K562 (cell line): ENCODE measurements around the gene CD9. TPM values are rescaled to one million over a fixed set of nuclear protein-coding genes. Genes with fewer than 3 reads are reported as not detected.

ENCODE experiments used
- ATAC-seq: fragments of 200-7000 bp; cut with Tn5 transposase; 3 replicates; pipeline ENCODE4 v1.9.1; 2020; ENCODE audit warnings: moderate library complexity
- BruUV-seq: library from RNA; stranded (reverse); fragments of 400-500 nt; replicated peaks from 2 replicates; lab custom pipeline; 2021; lab: Mats Ljungman, UMichigan
- CTCF ChIA-PET: fragments of 300-600 bp; formaldehyde crosslinking; extraction: SDS; loops from one replicate; lab custom pipeline; 2021; ENCODE audit warnings: low intra/inter-chr PET ratio; lab: Yijun Ruan, JAX
- POLR2A ChIA-PET: fragments of 300-600, 350-650 bp; sonication (Branson Sonifier 250); formaldehyde crosslinking; extraction: SDS; loops from one replicate; lab custom pipeline; 2021; ENCODE audit warnings: antibody characterized with exemption, inconsistent platforms; lab: Yijun Ruan, JAX
- DNase-seq, 4 experiments: peaks; one replicate each; pipeline versions ENCODE4 v3.0.0 to v3.0.0-alpha.2; 2011 to 2018; ENCODE audit warnings: low spot score in 3 of 4, mixed read lengths in 3 of 4; ENCODE audit errors: extremely low read depth in 1 of 4
- FAIRE-seq: peaks from 2 replicates; lab custom pipeline; 2011; peaks lifted over from hg19 to GRCh38; lab: Jason Lieb, UNC
- H2AFZ ChIP-seq: 2 replicates; pipeline ENCODE4 v1.6.0; 2011; ENCODE audit warnings: low read depth, low read length, control low read depth, inconsistent platforms
- H3K27ac ChIP-seq: fragments of 200-600 bp; 3 replicates; pipeline ENCODE4 v1.8.0; 2011; ENCODE audit warnings: low read depth, mild to moderate bottlenecking, control low read depth, inconsistent platforms, low read length, moderate library complexity, mixed read lengths; ENCODE audit errors: extremely low read depth
- H3K27me3 ChIP-seq, 2 experiments: fragments of 300-600 bp in 1 of 2; 2 replicates in 1 of 2; 3 replicates in 1 of 2; pipeline versions ENCODE4 v1.6.0 to v1.8.0; 2011; ENCODE audit warnings: inconsistent platforms in 2 of 2, low read length in 2 of 2, mild to moderate bottlenecking in 1 of 2, mixed read lengths in 1 of 2, moderate library complexity in 1 of 2; ENCODE audit not compliant: control insufficient read depth in 2 of 2, insufficient read depth in 2 of 2
- H3K36me3 ChIP-seq: fragments of 300-600 bp; 3 replicates; pipeline ENCODE4 v1.8.0; 2011; ENCODE audit warnings: mild to moderate bottlenecking, low read length, inconsistent platforms; ENCODE audit not compliant: control insufficient read depth, insufficient read depth
- H3K4me1 ChIP-seq, 2 experiments: fragments of 200-600 bp in 1 of 2; replicated peaks in 1 of 2; 2 replicates in 1 of 2; 3 replicates in 1 of 2; pipeline versions ENCODE4 v1.5.1 to v1.8.0; 2011; ENCODE audit warnings: inconsistent platforms in 2 of 2, low read length in 2 of 2, mild to moderate bottlenecking in 1 of 2, mixed read lengths in 1 of 2, moderate library complexity in 1 of 2; ENCODE audit not compliant: control insufficient read depth in 2 of 2, insufficient read depth in 2 of 2
- H3K4me2 ChIP-seq: 2 replicates; pipeline ENCODE4 v1.6.1; 2011; ENCODE audit warnings: low read length, control low read depth, inconsistent platforms, mixed read lengths; ENCODE audit not compliant: insufficient read depth
- H3K4me3 ChIP-seq: fragments of 200-600 bp; sonication (generic), shearing (Covaris generic); 2 replicates; pipeline ENCODE4 v1.5.1; 2016; ENCODE audit warnings: control low read depth, inconsistent platforms
- H3K79me2 ChIP-seq: fragments of 200-600 bp; 3 replicates; pipeline ENCODE4 v1.8.0; 2011; ENCODE audit warnings: low read length, inconsistent platforms; ENCODE audit not compliant: control insufficient read depth, insufficient read depth
- H3K9ac ChIP-seq, 2 experiments: 2 replicates each; pipeline versions ENCODE4 v1.6.0 to v1.6.1; 2011; ENCODE audit warnings: low read depth in 2 of 2, low read length in 2 of 2, control low read depth in 1 of 2, inconsistent platforms in 1 of 2, mild to moderate bottlenecking in 1 of 2, mixed read lengths in 1 of 2; ENCODE audit not compliant: insufficient read depth in 1 of 2
- H3K9me1 ChIP-seq: one replicate; pipeline ENCODE4 v1.6.0; 2011; ENCODE audit warnings: inconsistent platforms, mild to moderate bottlenecking, low read length, moderate library complexity; ENCODE audit not compliant: control insufficient read depth, insufficient read depth
- H3K9me3 ChIP-seq: replicated peaks from 2 replicates; pipeline ENCODE4 v1.5.1; 2011; ENCODE audit warnings: low read depth, low read length, inconsistent platforms; ENCODE audit not compliant: control insufficient read depth, insufficient read depth
- H4K20me1 ChIP-seq: replicated peaks from 2 replicates; pipeline ENCODE4 v1.6.1; 2011; ENCODE audit warnings: low read length, inconsistent platforms, mixed read lengths; ENCODE audit not compliant: control insufficient read depth, insufficient read depth
- ELF4 ChIP-seq: fragments of 450-650 bp; formaldehyde crosslinking; IDR thresholded peaks from 2 replicates; pipeline ENCODE4 v1.4.0; 2022; ENCODE audit warnings: missing genetic modification characterization
- ESRRA ChIP-seq: fragments of 450-650 bp; IDR thresholded peaks from 2 replicates; pipeline ENCODE4 v1.6.1; 2014; ENCODE audit warnings: low read depth, mild to moderate bottlenecking, moderate library complexity, borderline replicate concordance
- IFI16 ChIP-seq: fragments of 250-450 bp; sonication (Bioruptor Pico); IDR thresholded peaks from 2 replicates; pipeline ENCODE4 v2.1.2; 2022; ENCODE audit warnings: mild to moderate bottlenecking, inconsistent platforms
- ILF3 ChIP-seq: fragments of 450-650 bp; IDR thresholded peaks from 2 replicates; pipeline ENCODE4 v1.6.1; 2018; ENCODE audit warnings: antibody characterized with exemption, mild to moderate bottlenecking, moderate library complexity, borderline replicate concordance
- LCOR ChIP-seq: sonication (generic); formaldehyde crosslinking; IDR thresholded peaks from 2 replicates; pipeline ENCODE4 v1.8.0; 2022; ENCODE audit warnings: mild to moderate bottlenecking, missing genetic modification reagents
- NCOA4 ChIP-seq: fragments of 450-650 bp; IDR thresholded peaks from 2 replicates; pipeline ENCODE4 v1.6.1; 2018; ENCODE audit warnings: mild to moderate bottlenecking; ENCODE audit not compliant: partially characterized antibody
- NFYB ChIP-seq: IDR thresholded peaks from 2 replicates; pipeline ENCODE4 v1.6.1; 2011; ENCODE audit warnings: mild to moderate bottlenecking, moderate library complexity; ENCODE audit not compliant: insufficient read length; ENCODE audit errors: extremely low read depth
- PTBP1 ChIP-seq: fragments of 200-400 bp; formaldehyde crosslinking; IDR thresholded peaks from 2 replicates; pipeline ENCODE4 v1.6.1; 2017; ENCODE audit warnings: low read depth, low read length
- RBM15 ChIP-seq: fragments of 200-400 bp; formaldehyde crosslinking; IDR thresholded peaks from 2 replicates; pipeline ENCODE4 v1.6.1; 2018; ENCODE audit warnings: mild to moderate bottlenecking, low read length, moderate library complexity; ENCODE audit not compliant: insufficient read depth
- RHOXF2B ChIP-seq: fragments of 250-450 bp; sonication (Bioruptor Pico); conservative IDR thresholded peaks from 2 replicates; pipeline ENCODE4 v1.5.1; 2021
- ZNF277 ChIP-seq: fragments of 250-450 bp; sonication (Bioruptor Pico); IDR thresholded peaks from 2 replicates; pipeline ENCODE4 v1.8.0; 2022; ENCODE audit warnings: inconsistent platforms, mild to moderate bottlenecking, moderate library complexity, borderline replicate concordance
- ZNF507 ChIP-seq: conservative IDR thresholded peaks from 2 replicates; pipeline ENCODE4 v1.6.1; 2017; ENCODE audit warnings: missing genetic modification characterization, missing compliant biosample characterization
- ZNF717 ChIP-seq: fragments of 250-450 bp; sonication (Bioruptor Pico); IDR thresholded peaks from 2 replicates; pipeline ENCODE4 v1.5.0; 2021
- WGBS: fragments of 100-300 bp; shearing (Covaris generic); methylation state at CpG from one replicate; pipeline ENCODE4 v1.1.6; 2016; ENCODE audit warnings: low coverage, mixed read lengths; ENCODE audit not compliant: insufficient coverage; ENCODE audit errors: missing lambda C conversion rate; 5-methylcytosine and 5-hydroxymethylcytosine counted together
- in situ Hi-C: fragments of 300-500 bp; cut with MboI; formaldehyde crosslinking; loops from 4 replicates; pipeline ENCODE4 v1.15.0; 2018; ENCODE audit warnings: inconsistent platforms, mixed read lengths
- intact Hi-C: fragments of 100-400 bp; cut with micrococcal nuclease; formaldehyde crosslinking; loops from 2 replicates; pipeline ENCODE4 v1.14.2; 2022
- polyA plus RNA-seq, 8 experiments: library from polyadenylated mRNA; depleted of rRNA in 4 of 8; stranded (reverse) in 5 of 8; unstranded in 3 of 8; fragments of >200 nt; fragmentation: Nextera tagmentation in 2 of 8; fragmentation: Illumina TruSeq in 1 of 8; extraction: Ambion mirVana in 2 of 8; extraction: Trizol in 1 of 8; gene quantifications; 2 replicates each; pipeline versions ENCODE4 v1.2.1 to v1.2.3, GENCODE V29; 2011 to 2014; ENCODE audit warnings: inconsistent platforms in 1 of 8, missing spikeins in 1 of 8
- total RNA-seq, 7 experiments: library from RNA; depleted of rRNA in 6 of 7; stranded (reverse); fragments of >200 nt in 6 of 7; fragmentation: Illumina TruSeq in 2 of 7; extraction: Trizol in 2 of 7; gene quantifications; 2 replicates each; pipeline versions ENCODE4 v1.2.1 to v1.2.3, GENCODE V29; 2011 to 2021; ENCODE audit warnings: low replicate concordance in 1 of 7
- TF ChIP-seq, protein P1 (sequence below): sonication (generic); formaldehyde crosslinking; IDR thresholded peaks from 2 replicates; pipeline ENCODE4 v1.8.0; 2022; ENCODE audit warnings: mild to moderate bottlenecking, missing genetic modification reagents
- TF ChIP-seq, protein P2 (sequence below): fragments of 250-450 bp; sonication (Bioruptor Pico); IDR thresholded peaks from 2 replicates; pipeline ENCODE4 v1.8.0; 2022; ENCODE audit warnings: inconsistent platforms
- TF ChIP-seq, protein P3 (sequence below): fragments of 450-650 bp; IDR thresholded peaks from 2 replicates; pipeline ENCODE4 v1.6.1; 2016; ENCODE audit warnings: borderline replicate concordance

CD9 gene
- total and polyA plus RNA-seq, 9 of the 15 experiments (the other 6 are each of a cell fraction or from before 2014, with no cell fraction given) = 0.43 to 5.6 (median 0.62) TPM

- Histone ChIP-seq H3K36me3 (no peaks in the 10 kb centered on the region), H3K9me3 (no peaks in the 10 kb centered on the region), H4K20me1 (no peaks in the 10 kb centered on the region), H3K9ac (no peak overlapping the region), H3K27me3 (peaks cover 1 to 41% of the 10 kb centered on the region in 2 experiments; a peak in 4 of 5 replicates), H3K4me2 (no peak overlapping the region), H2AFZ (no peak overlapping the region), H3K9me1 (no peaks in the 10 kb centered on the region), H3K79me2 (no peaks in the 10 kb centered on the region), H3K27ac (no peak overlapping the region), H3K4me3 (no peak overlapping the region), H3K4me1 (peaks cover 0 to 15% of the 10 kb centered on the region in 2 experiments; a peak in 3 of 5 replicates)
- POLR2A ChIA-PET = interaction anchor here (1.4 kb wide), 1 partner anchor 11 kb away, joined by 4 read pairs; no protein-coding TSS in a partner anchor
- TF ChIP-seq, protein P1, sequence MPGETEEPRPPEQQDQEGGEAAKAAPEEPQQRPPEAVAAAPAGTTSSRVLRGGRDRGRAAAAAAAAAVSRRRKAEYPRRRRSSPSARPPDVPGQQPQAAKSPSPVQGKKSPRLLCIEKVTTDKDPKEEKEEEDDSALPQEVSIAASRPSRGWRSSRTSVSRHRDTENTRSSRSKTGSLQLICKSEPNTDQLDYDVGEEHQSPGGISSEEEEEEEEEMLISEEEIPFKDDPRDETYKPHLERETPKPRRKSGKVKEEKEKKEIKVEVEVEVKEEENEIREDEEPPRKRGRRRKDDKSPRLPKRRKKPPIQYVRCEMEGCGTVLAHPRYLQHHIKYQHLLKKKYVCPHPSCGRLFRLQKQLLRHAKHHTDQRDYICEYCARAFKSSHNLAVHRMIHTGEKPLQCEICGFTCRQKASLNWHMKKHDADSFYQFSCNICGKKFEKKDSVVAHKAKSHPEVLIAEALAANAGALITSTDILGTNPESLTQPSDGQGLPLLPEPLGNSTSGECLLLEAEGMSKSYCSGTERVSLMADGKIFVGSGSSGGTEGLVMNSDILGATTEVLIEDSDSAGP (CRISPR knock-in tag) = no peak
- TF ChIP-seq LCOR (CRISPR knock-in tag) (no peak), ZNF717 (CRISPR knock-in tag) (no peak), ESRRA (no peak), ZNF277 (CRISPR knock-in tag) (no peak), NCOA4 (no peak), RHOXF2B (CRISPR knock-in tag) (no peak), ILF3 (no peak), PTBP1 (no peak), NFYB (no peak), IFI16 (CRISPR knock-in tag) (no peak), ZNF507 (tag) (no peak), ELF4 (CRISPR knock-in tag) (no peak), RBM15 (no peak)
- TF ChIP-seq, protein P2, sequence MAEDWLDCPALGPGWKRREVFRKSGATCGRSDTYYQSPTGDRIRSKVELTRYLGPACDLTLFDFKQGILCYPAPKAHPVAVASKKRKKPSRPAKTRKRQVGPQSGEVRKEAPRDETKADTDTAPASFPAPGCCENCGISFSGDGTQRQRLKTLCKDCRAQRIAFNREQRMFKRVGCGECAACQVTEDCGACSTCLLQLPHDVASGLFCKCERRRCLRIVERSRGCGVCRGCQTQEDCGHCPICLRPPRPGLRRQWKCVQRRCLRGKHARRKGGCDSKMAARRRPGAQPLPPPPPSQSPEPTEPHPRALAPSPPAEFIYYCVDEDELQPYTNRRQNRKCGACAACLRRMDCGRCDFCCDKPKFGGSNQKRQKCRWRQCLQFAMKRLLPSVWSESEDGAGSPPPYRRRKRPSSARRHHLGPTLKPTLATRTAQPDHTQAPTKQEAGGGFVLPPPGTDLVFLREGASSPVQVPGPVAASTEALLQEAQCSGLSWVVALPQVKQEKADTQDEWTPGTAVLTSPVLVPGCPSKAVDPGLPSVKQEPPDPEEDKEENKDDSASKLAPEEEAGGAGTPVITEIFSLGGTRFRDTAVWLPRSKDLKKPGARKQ (CRISPR knock-in tag) = no peak
- TF ChIP-seq, protein P3, sequence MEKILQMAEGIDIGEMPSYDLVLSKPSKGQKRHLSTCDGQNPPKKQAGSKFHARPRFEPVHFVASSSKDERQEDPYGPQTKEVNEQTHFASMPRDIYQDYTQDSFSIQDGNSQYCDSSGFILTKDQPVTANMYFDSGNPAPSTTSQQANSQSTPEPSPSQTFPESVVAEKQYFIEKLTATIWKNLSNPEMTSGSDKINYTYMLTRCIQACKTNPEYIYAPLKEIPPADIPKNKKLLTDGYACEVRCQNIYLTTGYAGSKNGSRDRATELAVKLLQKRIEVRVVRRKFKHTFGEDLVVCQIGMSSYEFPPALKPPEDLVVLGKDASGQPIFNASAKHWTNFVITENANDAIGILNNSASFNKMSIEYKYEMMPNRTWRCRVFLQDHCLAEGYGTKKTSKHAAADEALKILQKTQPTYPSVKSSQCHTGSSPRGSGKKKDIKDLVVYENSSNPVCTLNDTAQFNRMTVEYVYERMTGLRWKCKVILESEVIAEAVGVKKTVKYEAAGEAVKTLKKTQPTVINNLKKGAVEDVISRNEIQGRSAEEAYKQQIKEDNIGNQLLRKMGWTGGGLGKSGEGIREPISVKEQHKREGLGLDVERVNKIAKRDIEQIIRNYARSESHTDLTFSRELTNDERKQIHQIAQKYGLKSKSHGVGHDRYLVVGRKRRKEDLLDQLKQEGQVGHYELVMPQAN = no peak
- no TSS peak for BruUV-seq
- FAIRE-seq (no peak), DNase-seq (no peak), ATAC-seq (no peak)
- intact Hi-C loops = no loop called here
- in situ Hi-C loops = no loop called here
- WGBS = 0% methylated on average over 3 of the region's 3 CpGs
- CTCF ChIA-PET = no interaction called here
Measured at GRCh38 chr12:6203601-6204000, 3.4 kb downstream of the CD9 start.
